Measurements from ENCODE around the gene CABLES1.
"Not testable (repeated sequence)": the region's sequence is repeated elsewhere in the genome, so short reads cannot be mapped to it uniquely, and the experiment has no call there.

GRCh38 chr18:23109163-23109562 lies 26.1 kb upstream of the CABLES1 start:
- not testable (repeated sequence) for TF ChIP-seq CTCF (IDR thresholded peaks at IDR 0.05); POLR2AphosphoS5 (IDR thresholded peaks at IDR 0.05; ENCODE audit: low read depth, low read length); TCF7L2 (IDR thresholded peaks at IDR 0.05; ENCODE audit: low read depth, low read length); SIN3A (IDR thresholded peaks at IDR 0.05; ENCODE audit: borderline replicate concordance, insufficient read depth, low read depth, low read length)
- TF ChIP-seq, protein P1, sequence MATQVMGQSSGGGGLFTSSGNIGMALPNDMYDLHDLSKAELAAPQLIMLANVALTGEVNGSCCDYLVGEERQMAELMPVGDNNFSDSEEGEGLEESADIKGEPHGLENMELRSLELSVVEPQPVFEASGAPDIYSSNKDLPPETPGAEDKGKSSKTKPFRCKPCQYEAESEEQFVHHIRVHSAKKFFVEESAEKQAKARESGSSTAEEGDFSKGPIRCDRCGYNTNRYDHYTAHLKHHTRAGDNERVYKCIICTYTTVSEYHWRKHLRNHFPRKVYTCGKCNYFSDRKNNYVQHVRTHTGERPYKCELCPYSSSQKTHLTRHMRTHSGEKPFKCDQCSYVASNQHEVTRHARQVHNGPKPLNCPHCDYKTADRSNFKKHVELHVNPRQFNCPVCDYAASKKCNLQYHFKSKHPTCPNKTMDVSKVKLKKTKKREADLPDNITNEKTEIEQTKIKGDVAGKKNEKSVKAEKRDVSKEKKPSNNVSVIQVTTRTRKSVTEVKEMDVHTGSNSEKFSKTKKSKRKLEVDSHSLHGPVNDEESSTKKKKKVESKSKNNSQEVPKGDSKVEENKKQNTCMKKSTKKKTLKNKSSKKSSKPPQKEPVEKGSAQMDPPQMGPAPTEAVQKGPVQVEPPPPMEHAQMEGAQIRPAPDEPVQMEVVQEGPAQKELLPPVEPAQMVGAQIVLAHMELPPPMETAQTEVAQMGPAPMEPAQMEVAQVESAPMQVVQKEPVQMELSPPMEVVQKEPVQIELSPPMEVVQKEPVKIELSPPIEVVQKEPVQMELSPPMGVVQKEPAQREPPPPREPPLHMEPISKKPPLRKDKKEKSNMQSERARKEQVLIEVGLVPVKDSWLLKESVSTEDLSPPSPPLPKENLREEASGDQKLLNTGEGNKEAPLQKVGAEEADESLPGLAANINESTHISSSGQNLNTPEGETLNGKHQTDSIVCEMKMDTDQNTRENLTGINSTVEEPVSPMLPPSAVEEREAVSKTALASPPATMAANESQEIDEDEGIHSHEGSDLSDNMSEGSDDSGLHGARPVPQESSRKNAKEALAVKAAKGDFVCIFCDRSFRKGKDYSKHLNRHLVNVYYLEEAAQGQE (IDR thresholded peaks at IDR 0.05; ENCODE audit: insufficient read depth in 1 of 2, low read depth in 2 of 2, low read length in 1 of 2): not testable (repeated sequence)

Data from Panc1 (cell line).